Vagina (tissue), 2 donors: Measurements from ENCODE around the gene DGKQ. TPM values are rescaled to one million over a fixed set of nuclear protein-coding genes. Genes with fewer than 3 reads are reported as not detected.

Experiments used
- DNase-seq, 2 donors: peaks; one replicate each; pipeline ENCODE4 v3.0.0-alpha.2; 2017; ENCODE audit errors: extremely low spot score in 2 of 2
- H3K27ac ChIP-seq: fragments of 200-600 bp; sonication (generic); one replicate; pipeline ENCODE4 v1.5.1; 2019
- H3K27me3 ChIP-seq: fragments of 200-600 bp; sonication (generic); one replicate; pipeline ENCODE4 v1.5.1; 2019
- H3K36me3 ChIP-seq, 2 donors: fragments of 200-600 bp; sonication (generic); one replicate each; pipeline ENCODE4 v1.5.1; 2017 to 2019
- H3K4me1 ChIP-seq: fragments of 200-600 bp; sonication (generic); one replicate; pipeline ENCODE4 v1.5.1; 2019
- H3K4me3 ChIP-seq, 2 donors: fragments of 200-600 bp; sonication (generic); 1 replicate in 1 of 2; 2 replicates in 1 of 2; pipeline ENCODE4 v1.5.1; 2016 to 2019
- H3K9me3 ChIP-seq: fragments of 200-600 bp; sonication (generic); one replicate; pipeline ENCODE4 v1.5.1; 2019
- POLR2A ChIP-seq, 2 donors: fragments of 450-650 bp; IDR thresholded peaks; one replicate each; pipeline ENCODE4 v1.6.1; 2017; ENCODE audit warnings: antibody characterized with exemption in 2 of 2, mild to moderate bottlenecking in 2 of 2, moderate library complexity in 2 of 2
- POLR2AphosphoS5 ChIP-seq, 2 donors: sonication (generic); formaldehyde crosslinking; IDR thresholded peaks; one replicate each; pipeline ENCODE4 v1.9.0; 2017; ENCODE audit warnings: antibody characterized with exemption in 2 of 2, mild to moderate bottlenecking in 2 of 2, low read depth in 1 of 2; ENCODE audit not compliant: insufficient read depth in 1 of 2
- intact Hi-C: fragments of 100-400 bp; cut with DNase I; formaldehyde crosslinking; loops from one replicate; pipeline ENCODE4 v1.15.1; 2023
- total RNA-seq: library from RNA; depleted of rRNA; stranded (reverse); fragments of >200 nt; gene quantifications from one replicate; pipeline ENCODE4 v1.2.3, GENCODE V29; 2016
- TF ChIP-seq, protein P1 (sequence below), 3 experiments: fragments of 450-650 bp in 2 of 3; fragments of 200-600 bp in 1 of 3; sonication (generic) in 1 of 3; IDR thresholded peaks; one replicate each; pipeline ENCODE4 v1.5.1; 2017 to 2019; ENCODE audit warnings: antibody characterized with exemption in 3 of 3, mild to moderate bottlenecking in 2 of 3, moderate library complexity in 2 of 3

The DGKQ gene
- total RNA-seq, 1 donor from 2014 or later = 16.2 TPM

DNA sequence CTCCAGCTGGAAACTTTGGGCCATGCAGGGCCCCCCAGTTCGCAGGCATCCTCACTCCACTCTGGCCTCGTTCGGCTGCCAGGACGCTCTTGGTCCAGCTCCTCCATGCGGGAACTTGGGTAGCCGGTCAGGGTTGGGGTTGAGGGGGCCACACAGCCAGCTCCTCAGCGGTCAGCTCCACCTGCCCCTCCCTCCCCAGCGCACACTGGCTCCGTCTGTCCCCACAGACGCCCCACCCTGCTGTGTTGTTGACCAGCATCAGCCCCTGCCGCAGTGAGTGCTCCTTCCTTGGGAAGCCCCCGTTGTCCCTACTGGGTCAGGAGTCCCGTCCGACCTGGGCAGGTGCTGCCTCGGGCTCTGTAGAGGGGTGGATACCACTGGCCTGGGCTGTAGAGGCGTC is 43.8 kb upstream of the DGKQ start:
- intact Hi-C loops = no loop called here
- Histone ChIP-seq H3K27ac (no peak overlapping the region), H3K4me3 (no peak overlapping the region), H3K27me3 (no peaks in the 10 kb centered on the region), H3K36me3 (no peaks in the 10 kb centered on the region), H3K4me1 (peaks cover 7% of the 10 kb centered on the region), H3K9me3 (no peaks in the 10 kb centered on the region)
- DNase-seq = no peak
- TF ChIP-seq POLR2AphosphoS5 (IDR thresholded peaks at IDR 0.05; ENCODE audit: insufficient read depth in 1 of 2, low read depth in 1 of 2) = no peak
- TF ChIP-seq, protein P1, sequence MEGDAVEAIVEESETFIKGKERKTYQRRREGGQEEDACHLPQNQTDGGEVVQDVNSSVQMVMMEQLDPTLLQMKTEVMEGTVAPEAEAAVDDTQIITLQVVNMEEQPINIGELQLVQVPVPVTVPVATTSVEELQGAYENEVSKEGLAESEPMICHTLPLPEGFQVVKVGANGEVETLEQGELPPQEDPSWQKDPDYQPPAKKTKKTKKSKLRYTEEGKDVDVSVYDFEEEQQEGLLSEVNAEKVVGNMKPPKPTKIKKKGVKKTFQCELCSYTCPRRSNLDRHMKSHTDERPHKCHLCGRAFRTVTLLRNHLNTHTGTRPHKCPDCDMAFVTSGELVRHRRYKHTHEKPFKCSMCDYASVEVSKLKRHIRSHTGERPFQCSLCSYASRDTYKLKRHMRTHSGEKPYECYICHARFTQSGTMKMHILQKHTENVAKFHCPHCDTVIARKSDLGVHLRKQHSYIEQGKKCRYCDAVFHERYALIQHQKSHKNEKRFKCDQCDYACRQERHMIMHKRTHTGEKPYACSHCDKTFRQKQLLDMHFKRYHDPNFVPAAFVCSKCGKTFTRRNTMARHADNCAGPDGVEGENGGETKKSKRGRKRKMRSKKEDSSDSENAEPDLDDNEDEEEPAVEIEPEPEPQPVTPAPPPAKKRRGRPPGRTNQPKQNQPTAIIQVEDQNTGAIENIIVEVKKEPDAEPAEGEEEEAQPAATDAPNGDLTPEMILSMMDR (IDR thresholded peaks at IDR 0.05) = no peak
- no peak for TF ChIP-seq POLR2A (IDR thresholded peaks at IDR 0.05)

GRCh38 chr4:1015746-1016145 is 42.4 kb upstream of the DGKQ start:
- Histone ChIP-seq H3K4me1 (peaks cover 12% of the 10 kb centered on the region), H3K27me3 (no peaks in the 10 kb centered on the region), H3K4me3 (no peak overlapping the region), H3K36me3 (no peaks in the 10 kb centered on the region), H3K9me3 (no peaks in the 10 kb centered on the region), H3K27ac (no peak overlapping the region)
- intact Hi-C loops = no loop called here
- DNase-seq = no peak
- TF ChIP-seq, protein P1 (IDR thresholded peaks at IDR 0.05) = no peak

GRCh38 chr4:1015179-1015578 is 41.8 kb upstream of the DGKQ start:
- DNase-seq = no peak
- intact Hi-C loops = no loop called here
- H3K36me3 ChIP-seq = no peaks in the 10 kb centered on the region
- H3K4me3 ChIP-seq = no peak overlapping the region
- H3K27ac ChIP-seq = no peak overlapping the region
- TF ChIP-seq, protein P1 (IDR thresholded peaks at IDR 0.05) = no peak
- TF ChIP-seq POLR2AphosphoS5 (IDR thresholded peaks at IDR 0.05; ENCODE audit: insufficient read depth in 1 of 2, low read depth in 1 of 2) (no peak), POLR2A (IDR thresholded peaks at IDR 0.05) (no peak)
- H3K9me3 ChIP-seq = no peaks in the 10 kb centered on the region
- peaks cover 18% of the 10 kb centered on the region for H3K4me1 ChIP-seq
- H3K27me3 ChIP-seq = no peaks in the 10 kb centered on the region

DNA sequence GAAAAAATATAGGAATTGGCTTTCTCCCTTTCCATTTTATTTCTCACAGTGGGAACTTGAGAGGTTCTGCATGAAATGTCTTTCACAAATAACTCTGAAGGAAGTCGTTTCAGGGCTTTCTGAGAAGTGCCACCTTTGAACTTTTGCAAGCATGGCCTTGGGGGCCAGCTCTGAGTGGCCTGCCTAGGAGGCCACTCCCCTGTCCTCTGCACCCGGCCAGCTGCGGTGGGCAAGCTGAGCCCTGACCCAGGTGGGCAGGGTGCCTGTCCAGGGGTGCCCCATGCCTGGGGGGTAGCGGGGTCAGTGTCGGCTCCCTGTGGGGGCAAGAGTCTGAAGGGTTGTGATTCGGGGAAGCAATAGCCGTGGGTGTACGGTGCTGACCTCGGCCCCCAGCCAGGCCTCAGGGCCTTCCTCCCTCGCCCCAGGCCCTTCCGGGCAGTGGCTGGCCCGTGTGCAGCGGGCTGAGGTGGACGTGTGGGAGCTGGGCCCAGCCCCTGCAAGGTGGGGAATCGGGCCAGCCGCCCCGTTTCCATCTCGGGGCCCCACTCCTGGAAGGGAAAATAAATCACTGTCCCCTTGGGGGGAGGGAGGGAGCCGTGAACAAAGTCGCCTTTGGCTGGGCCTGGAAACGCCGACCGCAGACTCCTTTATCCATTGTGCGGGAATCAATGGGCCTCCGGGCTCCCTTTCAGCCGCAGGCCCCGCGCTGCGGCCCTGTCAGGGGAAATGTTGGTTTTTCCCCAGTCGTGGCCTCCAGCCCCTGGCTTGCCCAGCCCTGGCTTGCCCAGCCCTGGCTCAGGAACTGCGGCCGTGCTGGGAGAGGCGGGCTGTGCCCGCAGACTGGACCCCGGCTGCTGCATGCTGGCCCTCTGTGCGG is 41.2 kb upstream of the DGKQ start:
- DNase-seq = no peak
- intact Hi-C loops = no loop called here
- no peak for TF ChIP-seq POLR2AphosphoS5 (IDR thresholded peaks at IDR 0.05; ENCODE audit: insufficient read depth in 1 of 2, low read depth in 1 of 2)
- Histone ChIP-seq H3K9me3 (no peaks in the 10 kb centered on the region), H3K36me3 (no peaks in the 10 kb centered on the region), H3K27ac (no peak overlapping the region), H3K4me1 (peaks cover 22% of the 10 kb centered on the region), H3K4me3 (no peak overlapping the region), H3K27me3 (no peaks in the 10 kb centered on the region)

- intact Hi-C loops = no loop called here
- Histone ChIP-seq H3K9me3 (no peaks in the 10 kb centered on the region), H3K36me3 (no peaks in the 10 kb centered on the region), H3K27ac (no peak overlapping the region), H3K4me1 (peaks cover 30% of the 10 kb centered on the region), H3K27me3 (no peaks in the 10 kb centered on the region), H3K4me3 (no peak overlapping the region)
- TF ChIP-seq POLR2A (IDR thresholded peaks at IDR 0.05) = no peak
- no peak for TF ChIP-seq POLR2AphosphoS5 (IDR thresholded peaks at IDR 0.05; ENCODE audit: insufficient read depth in 1 of 2, low read depth in 1 of 2)
- TF ChIP-seq, protein P1 (IDR thresholded peaks at IDR 0.05) = no peak
- DNase-seq = no peak
Measured at GRCh38 chr4:1013225-1014073, 40.1 kb upstream of the DGKQ start.
